Skeletal muscle tissue (tissue), 4 donors: ENCODE data around the gene ABCC12. TPM values are rescaled to one million over a fixed set of nuclear protein-coding genes. Genes with fewer than 3 reads are reported as not detected.

Source experiments
- H3K27ac ChIP-seq: one replicate; pipeline ENCODE4 v1.7.0; 2013; ENCODE audit warnings: mild to moderate bottlenecking, low read depth, low read length, inconsistent platforms
- H3K27me3 ChIP-seq, 3 donors: one replicate each; pipeline ENCODE4 v1.7.0; 2013; ENCODE audit warnings: low read length in 3 of 3; ENCODE audit not compliant: control insufficient read depth in 3 of 3, insufficient read depth in 3 of 3
- H3K36me3 ChIP-seq, 3 donors: one replicate each; pipeline ENCODE4 v1.7.0; 2013; ENCODE audit warnings: low read length in 3 of 3; ENCODE audit not compliant: control insufficient read depth in 3 of 3, insufficient read depth in 3 of 3
- H3K4me1 ChIP-seq, 3 donors: one replicate each; pipeline ENCODE4 v1.7.0; 2013; ENCODE audit warnings: low read length in 3 of 3, mild to moderate bottlenecking in 3 of 3; ENCODE audit not compliant: control insufficient read depth in 3 of 3, insufficient read depth in 3 of 3
- H3K4me3 ChIP-seq, 3 donors: one replicate each; pipeline ENCODE4 v1.7.0; 2013; ENCODE audit warnings: low read length in 3 of 3
- H3K9ac ChIP-seq, 3 donors: one replicate each; pipeline ENCODE4 v1.7.0; 2013; ENCODE audit warnings: low read length in 3 of 3, mild to moderate bottlenecking in 3 of 3, moderate library complexity in 2 of 3, low read depth in 1 of 3
- H3K9me3 ChIP-seq, 3 donors: one replicate each; pipeline ENCODE4 v1.7.0; 2013; ENCODE audit warnings: low read length in 3 of 3; ENCODE audit not compliant: control insufficient read depth in 3 of 3
- total RNA-seq: library from RNA; depleted of rRNA; stranded (reverse); fragments of >200 nt; gene quantifications from one replicate; pipeline ENCODE4 v1.2.3, GENCODE V29; 2014
- donor health status: Osteomylitis.

ABCC12 gene
- total RNA-seq, 1 donor from 2014 or later, result not detected

- no peaks in the 10 kb centered on the region for H3K36me3 ChIP-seq
- no peaks in the 10 kb centered on the region for H3K27me3 ChIP-seq
- H3K9me3 ChIP-seq, result no peaks in the 10 kb centered on the region
- H3K4me3 ChIP-seq, result no peak overlapping the region
- peaks cover 16 to 19% (median 17%) of the 10 kb centered on the region in 3 donors for H3K4me1 ChIP-seq
- no peak overlapping the region for H3K27ac ChIP-seq
- H3K9ac ChIP-seq, result no peak overlapping the region
These were observed 46.3 kb downstream of the ABCC12 start for GRCh38 chr16:48109475-48109874.

DNA sequence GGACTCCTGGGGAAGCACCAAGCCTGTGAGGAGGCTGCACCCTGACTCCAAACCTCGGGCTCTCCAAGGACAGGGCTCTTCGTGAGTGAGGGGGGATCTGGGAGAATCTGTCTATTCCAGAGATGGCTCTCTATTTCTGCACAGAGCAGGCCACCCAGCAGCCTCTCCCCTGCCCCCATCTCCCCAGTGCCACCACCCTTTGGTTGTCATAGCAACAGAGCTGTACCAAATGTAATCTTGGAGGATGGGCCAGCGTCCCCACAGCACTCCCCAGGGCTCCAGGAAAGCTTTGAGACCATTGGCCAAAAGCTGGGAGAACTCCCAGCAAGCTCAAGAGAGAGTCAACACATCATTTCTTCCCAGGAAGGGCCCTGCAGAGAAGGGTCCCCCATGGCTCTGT lies 49.3 kb downstream of the ABCC12 start:
- peaks cover under 1 to 20% (median 12%) of the 10 kb centered on the region in 3 donors for H3K4me1 ChIP-seq
- no peak overlapping the region for H3K4me3 ChIP-seq
- H3K27ac ChIP-seq, result no peak overlapping the region
- H3K27me3 ChIP-seq, result no peaks in the 10 kb centered on the region
- H3K9me3 ChIP-seq, result no peaks in the 10 kb centered on the region
- no peaks in the 10 kb centered on the region for H3K36me3 ChIP-seq
- no peak overlapping the region for H3K9ac ChIP-seq

Other genes with a start within 250 kb of the ABCC12 start
- 44.4 TPM for gene LONP2, start 88.3 kb upstream of the ABCC12 start, total RNA-seq
- gene ABCC11, start 91.5 kb upstream of the ABCC12 start, total RNA-seq, result not detected
- 53.8 TPM for gene SIAH1, start 229.4 kb upstream of the ABCC12 start, total RNA-seq